ENCODE results near the gene ELMO2.
"Not testable (repeated sequence)": the region's sequence is repeated elsewhere in the genome, so short reads cannot be mapped to it uniquely, and the experiment has no call there.

The ELMO2 gene

DNA sequence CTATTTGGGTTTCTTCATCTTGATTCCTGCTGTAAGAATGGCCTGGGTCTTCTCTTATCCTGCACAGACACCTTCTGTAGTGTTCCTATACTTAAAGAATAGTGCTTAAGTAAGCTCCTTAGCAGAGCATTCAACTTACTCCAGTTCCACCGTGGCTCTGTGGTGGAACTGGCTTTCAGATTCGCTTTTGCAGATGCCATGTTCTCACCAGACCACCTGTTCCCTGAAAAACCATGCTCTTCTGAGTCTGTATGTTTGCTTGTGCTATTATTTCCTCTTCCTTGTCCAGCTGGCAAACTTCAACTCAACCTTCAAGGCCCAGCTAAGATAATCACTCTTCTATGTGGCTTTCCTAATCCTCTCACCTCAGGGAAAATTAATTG, 4.9 kb downstream of the ELMO2 start:
- DNase-seq, result no peak

DNA sequence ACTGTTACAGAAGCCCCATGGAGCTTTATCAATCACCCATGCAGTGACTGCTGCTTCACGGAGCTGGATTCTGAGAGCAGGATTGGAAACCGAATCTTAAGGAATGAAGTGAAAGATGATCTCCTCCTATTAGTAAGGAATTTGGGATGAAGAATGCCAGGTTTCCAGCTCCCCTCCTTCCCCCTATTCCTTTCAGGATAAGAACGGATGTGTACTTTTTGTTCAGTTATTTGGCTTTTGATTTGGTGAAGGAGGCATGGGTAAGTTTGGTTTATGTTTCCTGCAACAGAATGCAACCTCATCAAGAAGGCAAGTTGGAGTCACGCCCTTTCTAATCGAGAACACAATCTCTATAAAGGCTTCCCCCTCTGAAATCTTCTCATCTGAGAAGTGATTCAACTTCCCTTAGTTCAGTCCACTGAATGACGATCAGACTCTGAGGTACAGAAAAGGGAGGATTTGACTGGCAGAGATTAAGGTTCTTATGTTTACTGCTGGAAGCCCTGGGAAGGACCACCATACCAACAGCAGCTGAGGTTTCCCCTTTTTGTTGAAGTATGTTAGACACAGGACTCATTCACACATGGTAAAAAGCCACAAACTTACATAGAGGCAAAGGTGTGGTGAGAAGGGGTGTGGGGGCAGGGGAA, 5.5 kb downstream of the ELMO2 start:
- DNase-seq, result no peak

DNA sequence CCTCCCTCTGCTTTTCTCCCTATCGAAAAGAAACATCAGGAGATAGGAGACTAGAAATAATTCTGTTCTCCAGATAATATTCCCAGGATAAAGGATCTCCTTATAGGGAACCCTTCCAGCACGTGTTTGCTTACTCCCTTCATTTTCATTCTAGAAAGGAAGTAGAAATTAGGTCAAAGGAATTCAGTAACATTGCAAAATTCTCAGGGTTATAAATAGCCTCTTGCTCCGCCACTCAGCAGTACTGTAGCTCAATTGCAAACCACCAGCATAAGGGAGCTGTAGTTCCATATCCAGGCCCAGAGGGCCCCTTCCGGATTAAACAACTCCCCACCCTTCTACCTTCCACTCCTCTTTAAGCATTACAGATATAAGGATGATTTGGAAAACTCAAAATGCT, 6.2 kb downstream of the ELMO2 start:
- no peak for DNase-seq

DNA sequence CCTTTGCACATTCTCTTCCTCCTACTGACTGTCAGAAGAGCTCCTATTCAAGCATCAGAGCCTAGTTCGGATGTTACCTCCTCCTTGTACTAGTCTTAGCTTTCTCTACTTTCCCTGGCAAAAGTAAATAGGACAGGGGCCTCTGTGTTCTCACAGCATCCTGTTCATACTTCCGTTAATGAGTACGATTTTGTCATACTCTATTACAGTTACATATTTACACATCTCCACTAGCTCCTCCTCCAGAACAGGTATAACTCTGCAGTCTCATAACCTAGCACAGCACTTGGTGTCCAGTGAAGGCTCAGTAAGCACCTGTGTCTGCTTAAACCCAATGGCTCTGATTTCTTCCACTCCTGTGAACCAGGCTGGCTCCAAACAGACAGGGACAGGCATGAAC, 7.0 kb downstream of the ELMO2 start:
- no peak for DNase-seq

- no peak for DNase-seq
Observed at GRCh38 chr20:46398963-46399362, 7.5 kb downstream of the ELMO2 start.

DNA sequence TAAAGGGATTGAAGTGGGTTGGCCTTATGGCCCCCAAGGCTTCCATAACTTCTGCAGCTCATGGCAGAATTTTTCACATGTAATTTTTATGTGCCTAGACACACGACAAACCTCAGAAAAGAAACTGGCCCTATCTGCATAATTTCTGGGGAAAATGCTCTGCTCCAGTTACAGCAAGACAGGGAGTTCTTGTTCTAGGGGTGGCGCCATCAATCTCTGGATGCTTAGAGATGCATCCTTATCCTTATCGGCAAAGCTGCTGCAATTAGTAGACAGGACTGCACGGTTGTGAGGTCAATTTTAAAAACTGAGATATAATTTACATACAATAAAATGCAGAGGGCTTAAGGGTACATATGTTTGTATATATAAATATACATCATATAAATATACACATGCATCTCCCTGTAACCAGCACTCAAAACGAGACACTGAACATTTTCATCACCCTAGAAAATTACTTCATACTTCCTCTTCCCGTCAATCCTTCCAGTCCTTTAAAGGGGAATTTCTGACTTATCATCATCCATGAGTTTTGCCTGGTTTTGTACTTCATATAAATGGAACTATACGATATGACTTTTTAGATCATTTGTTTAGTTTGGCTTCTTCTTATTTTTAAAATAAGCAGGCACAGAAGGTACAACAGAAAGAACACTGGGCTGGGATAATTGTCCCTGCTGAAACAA, 10.2 kb downstream of the ELMO2 start:
- no peak for DNase-seq

GRCh38 chr20:46394872-46395760, 11.3 kb downstream of the ELMO2 start:
- no peak for DNase-seq

DNA sequence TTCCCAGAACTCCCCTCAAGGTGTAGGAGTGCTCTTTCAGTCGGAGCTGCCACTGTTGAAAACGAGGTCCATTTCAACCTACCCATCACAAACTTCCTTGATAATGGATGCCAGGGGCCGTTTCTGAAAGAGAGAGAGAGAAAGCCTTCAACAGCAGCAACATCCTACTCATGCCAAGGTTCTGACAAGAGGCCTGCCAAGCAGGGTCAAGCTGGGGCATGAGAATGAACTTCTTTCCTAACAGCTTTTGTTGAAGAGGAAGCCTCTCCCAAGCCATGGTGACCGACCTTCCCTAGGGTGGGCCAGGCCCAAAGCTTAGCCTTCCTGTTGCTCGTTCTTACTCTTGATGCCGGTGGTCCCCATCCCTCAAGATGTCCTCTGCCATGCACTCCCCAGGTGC, 12.4 kb downstream of the ELMO2 start:
- no peak for DNase-seq

GRCh38 chr20:46388937-46389336, 17.5 kb downstream of the ELMO2 start:
- DNase-seq, result no peak

DNA sequence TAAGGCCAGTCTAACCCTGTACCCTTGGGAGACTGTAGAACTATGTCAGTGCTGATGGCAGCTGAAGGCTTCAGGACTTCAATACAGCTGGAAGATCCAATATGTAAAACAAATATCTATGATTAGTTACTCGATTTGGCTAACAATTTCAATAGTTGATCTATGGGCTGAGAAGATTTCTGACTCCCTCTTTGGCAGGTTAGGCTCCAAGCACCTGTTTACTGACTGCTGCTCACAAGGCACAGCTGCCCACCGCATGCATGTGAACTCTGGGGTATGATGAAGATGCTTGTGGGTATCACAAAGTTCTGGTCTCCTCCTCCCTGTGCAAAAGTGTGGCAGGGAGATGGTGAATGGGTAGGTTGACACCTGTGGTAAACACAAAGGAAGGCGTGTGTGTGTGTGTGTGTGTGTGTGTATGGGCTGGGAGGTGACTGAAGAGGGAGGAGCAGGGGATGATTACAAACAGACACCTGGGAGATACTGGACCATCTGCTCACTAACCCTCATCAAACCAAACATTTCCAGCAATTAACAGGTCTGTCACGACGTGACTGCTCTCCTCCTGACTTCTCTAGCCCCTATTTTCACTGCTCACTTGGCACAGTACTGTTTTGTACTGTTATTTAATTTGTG, 18.1 kb downstream of the ELMO2 start:
- DNase-seq, result no peak

DNA sequence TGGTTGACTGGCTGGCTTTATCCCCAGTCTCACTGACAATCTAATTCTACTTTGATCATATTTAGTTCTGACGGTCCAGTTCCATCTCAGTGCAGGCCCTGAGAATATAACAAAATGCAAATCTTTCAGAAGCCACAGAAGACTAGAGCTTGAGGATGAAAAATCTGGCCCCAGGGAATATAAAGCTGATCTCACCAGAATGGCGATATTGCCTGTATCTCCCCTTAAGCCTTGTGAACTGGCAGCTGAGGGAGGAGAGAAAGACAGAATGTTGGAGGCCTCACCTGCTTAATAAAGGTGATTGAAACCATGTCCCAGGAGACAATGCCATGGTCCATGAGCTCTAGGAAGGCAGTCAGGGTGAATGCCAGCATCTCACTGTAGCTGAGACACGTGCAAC, 19.4 kb downstream of the ELMO2 start:
- not testable (repeated sequence) for DNase-seq

DNA sequence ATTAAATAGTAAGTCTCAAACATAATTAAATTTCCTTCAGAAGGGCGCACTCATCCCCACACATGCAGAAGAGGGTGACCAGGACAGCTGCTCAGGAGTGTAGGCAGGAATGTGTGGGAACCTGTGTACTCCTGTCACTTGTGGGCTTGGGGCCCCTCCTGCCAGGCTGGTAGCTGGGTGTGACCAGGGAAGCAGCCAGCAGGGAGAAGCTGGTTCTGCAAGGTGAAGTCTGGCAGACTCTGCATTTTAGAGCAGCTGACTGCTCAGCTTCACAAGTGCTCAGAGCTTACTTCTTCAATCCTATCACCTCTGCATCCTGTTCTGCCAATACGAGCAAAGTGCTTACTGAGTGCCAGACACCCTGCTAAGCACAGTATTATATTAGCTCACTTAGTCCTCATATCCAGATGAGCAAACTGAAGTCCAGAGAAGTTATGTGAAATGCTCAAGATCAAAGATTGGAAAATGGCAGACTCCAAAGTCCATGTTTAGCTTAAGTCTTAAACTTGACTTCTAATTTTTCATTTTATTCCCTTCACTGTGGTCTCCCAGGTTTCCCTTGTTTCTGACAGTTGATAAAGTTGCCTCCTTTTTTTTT, 27.9 kb downstream of the ELMO2 start:
- DNase-seq, result no peak

DNA sequence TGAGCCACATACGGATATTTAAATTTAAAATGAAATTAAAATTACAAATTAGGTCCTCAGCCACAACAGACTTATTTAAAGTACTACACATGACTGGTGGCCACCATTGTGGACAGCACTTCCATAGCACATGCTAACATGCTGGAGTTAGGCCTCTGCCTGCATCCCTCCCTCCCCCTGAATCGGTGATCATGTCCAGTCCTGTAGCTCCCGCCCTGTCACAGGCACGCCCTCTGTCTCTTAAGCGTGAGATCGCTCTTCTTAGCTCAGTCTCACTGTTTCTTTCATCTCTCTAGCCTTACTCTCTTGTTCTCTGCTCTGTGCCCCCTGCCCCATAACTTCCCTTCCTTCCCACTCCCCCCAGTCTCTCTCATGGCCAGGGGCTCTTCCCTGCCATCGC, 28.9 kb downstream of the ELMO2 start:
- no peak for DNase-seq

DNA sequence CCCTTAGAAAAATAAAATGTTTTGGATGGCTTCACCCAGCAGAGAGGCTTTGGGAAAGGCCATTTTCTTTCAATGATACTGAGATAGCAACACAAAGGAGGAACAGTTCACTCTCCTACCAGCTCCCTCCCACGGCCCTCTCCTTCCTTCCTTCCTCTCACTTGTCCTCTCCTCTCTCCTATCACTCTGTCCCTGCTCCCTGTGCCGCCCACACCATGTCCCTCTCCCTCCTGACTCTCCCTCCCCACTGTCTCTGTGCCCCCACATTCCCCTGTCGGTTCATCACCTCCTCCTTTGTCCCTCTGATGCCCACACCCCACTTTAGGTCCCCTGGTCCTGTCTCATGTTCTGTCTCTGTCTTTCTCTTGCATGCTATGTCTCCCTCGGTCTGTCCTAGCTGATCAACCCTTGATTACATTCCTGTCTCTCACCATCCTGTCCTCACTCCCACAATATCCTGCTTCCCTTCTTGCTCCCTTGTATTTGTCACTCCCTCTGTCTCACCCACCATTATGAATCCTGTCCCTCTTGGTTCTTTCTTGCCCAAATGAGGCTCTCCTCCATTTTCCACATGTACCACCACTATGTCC, 30.1 kb downstream of the ELMO2 start:
- DNase-seq, result no peak

GRCh38 chr20:46375771-46376170, 30.6 kb downstream of the ELMO2 start:
- no peak for DNase-seq

- no peak for DNase-seq
Observed at GRCh38 chr20:46374383-46374782, 32.0 kb downstream of the ELMO2 start.

DNA sequence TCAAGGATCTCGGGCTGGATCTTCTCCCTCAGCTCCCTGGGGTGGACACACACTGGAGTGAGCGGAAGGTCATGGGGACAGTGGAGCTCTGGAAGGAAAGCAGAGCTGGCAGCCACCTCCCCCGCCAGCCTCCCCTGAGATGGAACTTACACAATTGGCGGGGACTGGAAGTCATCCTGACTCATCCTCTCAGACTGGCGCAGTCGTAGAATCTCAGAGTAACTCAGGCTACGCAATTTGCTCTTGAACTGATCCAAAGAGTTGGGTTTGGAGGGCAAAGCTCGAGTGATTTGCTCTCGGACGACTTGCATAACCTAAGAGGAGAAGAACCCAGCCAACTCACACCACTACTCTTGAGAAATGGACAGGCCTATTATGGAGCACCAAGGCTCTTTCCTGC, 34.8 kb downstream of the ELMO2 start:
- DNase-seq, result no peak

DNA sequence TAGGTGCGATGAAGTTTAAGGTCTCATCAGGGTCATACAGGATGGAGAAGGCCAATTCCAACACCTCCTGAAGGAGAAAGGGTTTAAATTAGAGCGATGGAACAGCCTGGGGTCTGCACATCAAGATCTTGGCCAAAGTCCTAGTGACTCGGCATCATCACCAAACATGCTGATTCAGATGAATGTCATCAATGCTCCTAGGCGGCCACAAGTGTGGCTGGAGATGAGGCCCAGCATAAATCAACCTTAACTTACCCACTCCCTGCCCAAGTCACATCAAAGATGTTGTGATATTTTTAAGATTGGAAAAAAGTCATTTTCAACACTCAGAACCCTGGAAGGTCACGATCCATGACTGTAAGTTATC, 37.5 kb downstream of the ELMO2 start:
- DNase-seq, result no peak

- DNase-seq, result no peak
Observed at GRCh38 chr20:46367967-46368901, 38.2 kb downstream of the ELMO2 start.

DNA sequence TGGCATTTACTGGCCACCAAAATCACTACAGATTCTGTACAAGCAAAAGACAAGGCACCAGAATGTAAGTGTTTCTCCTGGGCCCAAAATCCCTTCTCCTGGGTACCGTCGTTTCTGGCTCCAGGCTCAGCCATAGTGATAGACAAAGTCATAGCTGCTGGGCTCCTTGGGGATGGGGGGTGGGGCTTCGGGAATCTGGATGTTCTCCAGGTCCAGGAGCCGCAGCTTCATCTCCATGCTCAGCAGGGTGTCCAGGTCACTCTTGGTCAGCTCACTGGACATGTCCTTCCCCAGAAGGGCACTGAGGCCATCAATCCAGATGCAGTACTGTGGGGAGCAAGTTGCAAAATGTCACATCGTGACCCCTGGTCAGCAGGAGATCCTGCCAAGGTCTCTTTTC, 39.2 kb downstream of the ELMO2 start:
- no peak for DNase-seq

DNA sequence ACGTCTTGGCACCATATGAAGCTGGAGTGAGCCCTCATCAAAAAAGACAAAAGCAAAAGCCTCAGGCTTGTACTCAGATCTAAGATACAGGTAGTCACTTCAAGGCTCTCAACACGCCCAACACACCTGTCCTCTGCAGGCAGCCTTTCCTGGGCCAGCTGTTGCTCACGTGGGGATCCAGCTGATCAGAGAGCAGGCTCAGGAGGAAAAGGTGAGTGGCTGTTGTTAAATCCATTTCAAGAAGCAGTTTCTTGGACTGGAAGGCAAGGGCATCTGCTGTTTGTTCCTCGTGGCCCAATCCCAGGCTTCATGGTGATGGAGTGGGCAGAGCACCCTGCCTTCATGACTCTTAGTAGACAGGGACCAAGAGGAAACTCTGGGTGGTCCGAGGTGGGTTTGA, 39.6 kb downstream of the ELMO2 start:
- DNase-seq, result no peak
